DMS53 treated with DMSO at 0.1 percent for 48 hours (cell line): ENCODE results near the gene CDK5R2.
"Not testable (repeated sequence)": the region's sequence is repeated elsewhere in the genome, so short reads cannot be mapped to it uniquely, and the experiment has no call there.

Experiments used
- DNase-seq: peaks from one replicate; lab custom pipeline; 2025; ENCODE audit not compliant: unreplicated experiment; lab: John Stamatoyannopoulos, UW

Gene CDK5R2

GRCh38 chr2:218959141-218959731 is at the start of gene CDK5R2:
Gene CDK5R2, plus strand, starts transcription at chr2:218959666. Its CDS starts 155 bp downstream, at chr2:218959821.
- DNase-seq = peak; percentile 73

- no peak for DNase-seq
Measured at GRCh38 chr2:218910741-218911140, 48.7 kb upstream of the CDK5R2 start.

GRCh38 chr2:218920504-218920903 is 39.0 kb upstream of the CDK5R2 start:
- DNase-seq = no peak

GRCh38 chr2:218924757-218925156 is 34.7 kb upstream of the CDK5R2 start:
- no peak for DNase-seq

- no peak for DNase-seq
Measured at GRCh38 chr2:218925434-218925833, 34.0 kb upstream of the CDK5R2 start.

GRCh38 chr2:218927422-218927821 is 32.0 kb upstream of the CDK5R2 start:
- DNase-seq = no peak

- DNase-seq = no peak
Measured at GRCh38 chr2:218927876-218928275, 31.6 kb upstream of the CDK5R2 start.

GRCh38 chr2:218930488-218930887 is 29.0 kb upstream of the CDK5R2 start:
- not testable (repeated sequence) for DNase-seq

- DNase-seq = not testable (repeated sequence)
Measured at GRCh38 chr2:218931751-218932150, 27.7 kb upstream of the CDK5R2 start.

- no peak for DNase-seq
Measured at GRCh38 chr2:218944759-218945404, 14.6 kb upstream of the CDK5R2 start.

- no peak for DNase-seq
Measured at GRCh38 chr2:218946621-218947020, 12.8 kb upstream of the CDK5R2 start.

GRCh38 chr2:218952160-218952559 is 7.3 kb upstream of the CDK5R2 start:
- no peak for DNase-seq

GRCh38 chr2:218953366-218953954 is 6.0 kb upstream of the CDK5R2 start:
- no peak for DNase-seq

GRCh38 chr2:218954541-218955300 is 4.7 kb upstream of the CDK5R2 start:
- DNase-seq = no peak

GRCh38 chr2:218956039-218956438 is 3.4 kb upstream of the CDK5R2 start:
- DNase-seq = no peak

GRCh38 chr2:218957671-218958070 is 1.8 kb upstream of the CDK5R2 start:
- no peak for DNase-seq

GRCh38 chr2:218958276-218958675 is 1.2 kb upstream of the CDK5R2 start:
- DNase-seq = no peak

- DNase-seq = no peak
Measured at GRCh38 chr2:218959761-218960308, 369 bp downstream of the CDK5R2 start.

- no peak for DNase-seq
Measured at GRCh38 chr2:218960309-218961165, 1.1 kb downstream of the CDK5R2 start.

- no peak for DNase-seq
Measured at GRCh38 chr2:218961229-218961628, 1.8 kb downstream of the CDK5R2 start.
